NCI-H128 (cell line): ENCODE data around the gene TXNRD3.
"Not testable (repeated sequence)": the region's sequence is repeated elsewhere in the genome, so short reads cannot be mapped to it uniquely, and the experiment has no call there.

Source experiments
- DNase-seq: peaks from one replicate; lab custom pipeline; 2025; ENCODE audit not compliant: unreplicated experiment; lab: John Stamatoyannopoulos, UW

The TXNRD3 gene

DNA sequence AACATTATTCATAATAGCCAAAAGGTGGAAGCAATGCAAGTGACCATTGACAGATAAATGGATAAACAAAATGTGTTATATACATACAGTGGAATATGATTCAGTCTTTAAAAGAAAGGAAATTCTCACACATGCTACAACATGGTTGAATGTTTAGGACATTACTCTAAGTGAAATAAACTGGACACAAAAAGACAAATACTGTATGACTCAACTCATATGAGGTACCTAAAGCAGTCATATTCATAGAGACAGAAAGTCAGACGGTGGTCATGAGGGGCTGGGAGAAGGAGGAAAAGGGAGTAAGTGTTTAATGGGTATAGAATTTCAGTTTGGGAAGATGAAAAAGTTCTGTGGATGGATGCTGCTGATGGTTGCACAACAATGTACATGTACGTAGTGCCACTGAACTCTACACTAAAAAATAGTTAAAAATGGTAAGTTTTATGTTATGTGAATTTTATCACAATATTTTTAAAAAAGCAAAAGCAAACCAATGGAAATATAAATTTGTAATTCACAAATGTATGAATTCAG, 5.3 kb downstream of the TXNRD3 start:
- no peak for DNase-seq

GRCh38 chr3:126646674-126647073, 8.2 kb downstream of the TXNRD3 start:
- no peak for DNase-seq

DNA sequence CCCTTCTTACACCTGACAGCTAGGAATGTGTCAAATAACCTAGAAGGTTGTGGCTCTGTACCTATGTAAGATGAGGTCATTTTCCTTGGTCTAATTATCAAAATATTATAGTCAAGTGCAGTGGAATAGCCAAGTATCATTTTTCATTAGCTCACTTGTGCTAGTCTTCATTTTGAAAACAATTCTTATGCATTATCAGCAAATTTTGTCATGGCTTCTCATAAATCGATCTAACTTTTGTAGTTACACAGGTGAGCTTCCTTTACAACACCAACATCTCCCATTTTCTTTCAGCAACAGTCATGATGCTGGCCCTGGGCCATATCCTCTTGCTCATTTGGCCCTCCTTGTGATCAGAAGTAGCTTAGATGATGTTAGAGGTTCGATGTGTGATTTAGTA, 10.3 kb downstream of the TXNRD3 start:
- no peak for DNase-seq

- DNase-seq, result no peak
Measured at GRCh38 chr3:126638790-126639189, 16.1 kb downstream of the TXNRD3 start.

DNA sequence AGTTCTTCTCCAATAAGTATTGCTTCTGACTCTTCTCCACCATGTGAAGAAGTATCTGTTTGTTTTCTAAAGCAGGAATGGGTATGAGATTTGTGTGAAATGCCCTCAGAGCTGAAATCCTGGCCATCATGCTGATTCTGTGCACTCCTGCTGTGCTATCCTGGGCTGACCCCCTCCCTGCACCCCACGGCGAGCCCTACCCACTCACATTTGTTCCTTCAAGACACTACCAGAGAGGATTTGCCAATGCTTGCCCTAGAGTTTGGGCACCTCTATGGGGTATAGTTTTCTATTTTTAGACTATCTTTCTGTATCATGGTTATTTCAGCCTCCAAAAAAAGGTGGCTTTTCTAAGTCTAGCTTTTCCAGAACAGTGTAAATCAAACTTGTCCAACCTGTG, 18.5 kb downstream of the TXNRD3 start:
- no peak for DNase-seq

DNA sequence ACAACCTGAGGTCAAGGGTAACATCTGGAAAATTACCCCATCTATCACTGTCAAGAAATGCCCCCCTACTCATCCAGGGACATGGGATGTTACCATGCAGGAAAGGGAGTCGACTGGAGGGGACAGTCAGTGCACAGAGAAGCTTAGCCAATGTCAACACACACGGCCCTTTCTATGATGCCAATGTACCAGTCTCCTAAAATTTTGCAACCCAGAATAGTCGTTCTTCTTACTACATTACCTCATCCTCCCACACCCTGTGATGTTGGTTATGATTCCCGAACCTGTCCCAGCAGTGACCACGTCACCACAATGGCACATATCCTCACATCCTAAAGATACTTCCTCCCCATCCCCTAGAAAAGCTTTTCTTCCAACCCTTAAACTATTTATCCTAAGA, 20.1 kb downstream of the TXNRD3 start:
- no peak for DNase-seq

GRCh38 chr3:126630020-126630419, 24.9 kb downstream of the TXNRD3 start:
- no peak for DNase-seq

DNA sequence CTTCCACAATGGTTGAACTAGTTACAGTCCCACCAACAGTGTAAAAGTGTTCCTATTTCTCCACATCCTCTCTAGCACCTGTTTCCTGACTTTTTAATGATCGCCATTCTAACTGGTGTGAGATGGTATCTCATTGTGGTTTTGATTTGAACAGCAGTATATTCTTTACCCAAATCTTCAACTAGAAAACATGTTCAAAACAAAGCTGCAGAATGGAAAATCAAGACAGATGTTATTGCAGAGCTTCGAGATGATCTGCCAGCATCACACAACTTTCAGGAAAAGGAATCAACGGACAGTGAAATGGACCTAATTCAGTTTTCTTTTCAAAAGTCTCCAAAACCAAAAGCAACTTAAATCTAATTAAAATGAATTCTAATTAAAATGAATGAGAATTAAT, 29.2 kb downstream of the TXNRD3 start:
- not testable (repeated sequence) for DNase-seq

DNA sequence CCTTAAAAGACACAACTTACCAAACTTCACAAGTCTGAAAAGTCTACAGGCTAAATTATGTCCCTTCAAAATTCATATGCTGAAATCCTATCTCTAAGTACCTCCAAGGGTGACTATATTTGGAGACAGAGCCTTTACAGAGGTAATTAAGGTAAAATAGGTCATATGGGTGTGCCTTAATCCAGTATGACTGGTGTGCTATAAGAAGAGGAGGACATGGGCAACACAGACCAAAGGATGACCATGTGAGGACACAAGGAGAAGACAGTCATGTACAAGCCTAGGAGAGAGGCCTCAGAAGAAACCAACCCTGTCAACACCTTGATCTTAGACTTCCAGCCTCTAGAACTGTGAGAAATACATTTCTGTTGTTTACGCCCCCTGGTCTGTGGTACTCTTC, 32.2 kb downstream of the TXNRD3 start:
- DNase-seq, result no peak

- no peak for DNase-seq
Measured at GRCh38 chr3:126621627-126622345, 33.1 kb downstream of the TXNRD3 start.

- DNase-seq, result no peak
Measured at GRCh38 chr3:126621171-126621570, 33.8 kb downstream of the TXNRD3 start.

- DNase-seq, result no peak
Measured at GRCh38 chr3:126620738-126621137, 34.2 kb downstream of the TXNRD3 start.

DNA sequence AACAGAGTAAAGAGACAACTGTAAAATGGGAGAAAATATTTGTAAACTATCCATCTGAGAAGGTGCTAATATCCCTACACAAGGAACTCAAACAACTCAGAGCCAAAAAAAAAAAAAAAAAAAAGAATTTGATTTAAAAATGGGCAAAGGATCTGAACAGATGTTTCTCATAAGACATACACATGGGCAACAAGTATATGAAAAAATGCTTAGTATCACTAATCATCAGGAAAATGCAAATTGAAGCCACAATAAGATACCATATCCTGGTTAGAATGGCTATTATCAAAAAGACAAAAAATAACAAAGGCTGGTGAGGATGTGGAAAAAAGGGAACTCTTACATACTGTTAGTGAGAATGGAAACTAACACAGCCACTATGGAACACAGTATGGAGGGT, 36.2 kb downstream of the TXNRD3 start:
- DNase-seq, result no peak

DNA sequence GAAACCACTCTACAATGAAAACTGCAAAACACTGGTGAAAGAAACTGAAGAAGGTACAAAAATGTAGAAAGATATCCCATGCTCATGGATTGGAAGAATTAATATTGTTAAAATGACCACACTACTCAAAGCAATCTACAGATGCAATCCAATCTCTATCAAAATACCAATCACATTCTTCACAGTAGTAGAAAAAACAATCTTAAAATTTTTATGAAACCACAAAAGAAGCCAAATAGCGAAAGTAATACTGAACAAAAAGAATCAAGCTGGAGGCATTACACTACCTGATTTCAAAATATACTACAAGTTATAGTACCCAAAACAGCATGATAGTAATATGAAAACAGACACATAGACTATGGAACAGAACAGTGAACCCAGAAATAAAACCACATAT, 36.9 kb downstream of the TXNRD3 start:
- DNase-seq, result no peak

DNA sequence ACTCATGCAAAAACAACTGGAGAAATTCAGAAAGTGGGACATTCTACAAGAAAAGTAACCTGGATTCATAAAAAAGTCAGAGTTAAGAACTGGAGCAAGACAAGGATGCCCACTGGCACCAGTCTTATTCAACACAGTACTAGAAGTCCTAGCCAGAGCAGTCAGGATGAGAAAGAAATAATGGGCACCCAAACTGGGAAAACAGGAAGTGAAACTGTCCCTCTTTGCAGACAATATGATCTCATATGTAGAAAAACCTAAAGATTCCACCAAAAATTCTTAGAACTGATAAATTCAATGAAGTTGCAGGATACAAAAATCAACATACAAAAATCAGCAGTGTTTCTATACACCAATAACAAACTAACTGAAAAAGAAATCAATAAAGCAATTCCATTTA, 37.4 kb downstream of the TXNRD3 start:
- no peak for DNase-seq

- DNase-seq, result no peak
Measured at GRCh38 chr3:126616931-126617330, 38.0 kb downstream of the TXNRD3 start.

GRCh38 chr3:126613479-126614188, 41.3 kb downstream of the TXNRD3 start:
- no peak for DNase-seq

DNA sequence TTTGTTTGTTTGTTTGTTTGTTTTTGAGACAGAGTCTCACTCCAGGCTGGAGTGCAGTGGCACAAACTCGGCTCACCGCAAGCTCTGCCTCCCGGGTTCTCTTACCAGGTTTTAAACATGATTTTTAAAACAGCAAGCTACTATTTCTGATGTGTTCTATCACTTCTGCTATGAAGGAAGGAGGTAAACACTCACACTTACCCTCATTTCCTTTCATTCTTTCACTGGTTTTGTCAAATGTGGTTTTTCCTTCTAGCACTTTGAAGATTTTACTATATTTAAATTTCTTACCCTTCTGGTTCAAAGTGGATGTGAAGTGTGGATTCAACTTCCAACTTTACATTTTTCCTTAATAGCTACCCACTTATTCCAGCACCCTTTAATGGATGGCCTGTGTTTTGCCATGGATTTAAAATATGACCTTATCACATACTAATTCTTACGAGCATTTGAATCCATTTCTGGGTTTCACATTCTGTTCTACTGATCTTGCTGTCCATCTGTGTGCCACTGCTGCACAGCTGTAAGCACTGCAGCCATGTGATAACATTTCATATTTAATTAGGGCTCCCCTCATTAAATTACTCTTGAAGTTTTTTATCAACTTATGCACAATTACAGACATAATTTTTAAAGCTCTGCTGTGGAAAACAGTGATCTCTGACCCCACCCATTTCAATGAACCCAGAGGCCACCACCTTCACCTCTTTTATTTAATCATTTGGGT, 42.3 kb downstream of the TXNRD3 start:
- DNase-seq, result no peak

GRCh38 chr3:126609909-126610308, 45.0 kb downstream of the TXNRD3 start:
- no peak for DNase-seq

GRCh38 chr3:126607214-126607908, 47.6 kb downstream of the TXNRD3 start:
- DNase-seq, result no peak

DNA sequence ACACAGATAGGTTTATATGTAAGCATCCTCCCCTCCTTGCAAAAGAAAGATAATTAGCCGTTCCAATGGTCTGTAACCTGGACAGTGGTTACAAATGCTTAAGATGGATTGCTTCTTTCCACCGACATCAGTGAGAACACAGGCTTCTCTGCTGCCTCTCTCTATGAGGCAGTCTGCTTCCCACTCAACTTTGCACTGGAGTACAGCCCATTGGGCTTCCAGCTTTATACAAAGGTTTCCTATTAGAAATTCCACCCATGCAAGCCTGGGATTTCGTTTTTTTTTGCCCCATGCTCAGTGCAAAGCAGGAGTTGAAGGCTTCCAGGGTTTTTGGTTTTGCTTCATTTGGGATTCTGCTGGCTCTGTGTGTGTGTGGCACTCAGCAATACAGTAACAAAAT, 48.9 kb downstream of the TXNRD3 start:
- no peak for DNase-seq
